MCF 10A (cell line): Measurements from ENCODE around the gene SNTB2. TPM values are rescaled to one million over a fixed set of nuclear protein-coding genes. Genes with fewer than 3 reads are reported as not detected.

Experiments used
- BruUV-seq: library from RNA; stranded (reverse); fragments of 400-500 nt; replicated peaks from 2 replicates; lab custom pipeline; 2021; lab: Mats Ljungman, UMichigan
- CTCF ChIA-PET: fragments of 300-600 bp; sonication (Branson Sonifier 250); formaldehyde crosslinking; extraction: SDS; loops from one replicate; lab custom pipeline; 2021; ENCODE audit warnings: antibody characterized with exemption, inconsistent platforms; lab: Yijun Ruan, JAX
- POLR2A ChIA-PET: fragments of 300-600, 350-650 bp; sonication (Branson Sonifier 250); formaldehyde crosslinking; extraction: SDS; loops from one replicate; lab custom pipeline; 2020; ENCODE audit warnings: antibody characterized with exemption, inconsistent platforms; lab: Yijun Ruan, JAX
- DNase-seq: peaks from one replicate; pipeline ENCODE4 v3.0.0-alpha.2; 2018; ENCODE audit not compliant: unreplicated experiment
- H3K27ac Mint-ChIP-seq: one replicate; pipeline ENCODE4 v1.8.0; 2022; ENCODE audit warnings: mild to moderate bottlenecking, low read depth, mixed read lengths; ENCODE audit not compliant: unreplicated experiment
- H3K27me3 Mint-ChIP-seq: one replicate; pipeline ENCODE4 v1.8.0; 2022; ENCODE audit warnings: mixed read lengths; ENCODE audit not compliant: insufficient read depth, unreplicated experiment
- H3K36me3 Mint-ChIP-seq: one replicate; pipeline ENCODE4 v1.8.0; 2022; ENCODE audit warnings: mild to moderate bottlenecking, moderate library complexity, mixed read lengths; ENCODE audit not compliant: insufficient read depth, unreplicated experiment
- H3K4me1 Mint-ChIP-seq: one replicate; pipeline ENCODE4 v1.8.0; 2022; ENCODE audit warnings: mixed read lengths; ENCODE audit not compliant: insufficient read depth, unreplicated experiment
- H3K4me3 Mint-ChIP-seq: one replicate; pipeline ENCODE4 v1.8.0; 2022; ENCODE audit warnings: mild to moderate bottlenecking, moderate library complexity, mixed read lengths; ENCODE audit not compliant: unreplicated experiment
- H3K9me3 Mint-ChIP-seq: one replicate; pipeline ENCODE4 v1.8.0; 2022; ENCODE audit warnings: mixed read lengths; ENCODE audit not compliant: unreplicated experiment
- CTCF ChIP-seq: fragments of 200-600 bp; IDR thresholded peaks from one replicate; pipeline ENCODE4 v1.8.0; 2022; ENCODE audit warnings: antibody characterized with exemption, mild to moderate bottlenecking; ENCODE audit not compliant: unreplicated experiment
- intact Hi-C: fragments of 100-400 bp; cut with micrococcal nuclease; formaldehyde crosslinking; loops from 2 replicates; pipeline ENCODE4 v1.14.1; 2022
- total RNA-seq: library from RNA; stranded (reverse); gene quantifications from 2 replicates; pipeline ENCODE4 v1.2.3, GENCODE V29; 2022

Gene SNTB2
- total RNA-seq, 1 experiment from 2014 or later = 20.2 TPM

DNA sequence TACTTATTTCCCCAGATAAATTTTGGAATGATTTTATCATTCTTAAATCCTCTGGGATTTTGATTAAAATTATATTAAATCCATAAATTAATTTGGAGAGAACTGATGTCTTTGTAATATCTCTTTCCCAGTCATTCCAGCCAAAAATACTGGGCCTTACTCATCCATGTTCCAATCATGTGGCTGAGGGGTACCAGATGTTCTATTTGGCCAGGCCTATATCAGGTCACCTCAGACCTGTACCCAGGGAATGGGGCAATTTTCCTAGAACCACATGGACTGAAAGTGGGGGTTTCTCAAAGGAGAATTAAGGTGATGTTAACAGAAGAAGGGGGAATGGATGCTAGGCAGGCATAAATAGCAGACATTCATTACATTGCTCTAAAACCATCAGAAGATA, 7.5 kb downstream of the SNTB2 start:
- intact Hi-C loops = no loop called here
- Mint-ChIP-seq H3K4me1 (peaks cover 48% of the 10 kb centered on the region), H3K36me3 (peaks cover 6% of the 10 kb centered on the region), H3K27me3 (no peaks in the 10 kb centered on the region), H3K9me3 (no peaks in the 10 kb centered on the region), H3K27ac (no peak overlapping the region), H3K4me3 (no peak overlapping the region)
- CTCF ChIA-PET = no interaction called here
- POLR2A ChIA-PET = interaction anchor here (0.6 to 1.8 kb wide), 4 partner anchors 13 to 35 kb away, joined by 3 to 7 read pairs (median 4); no protein-coding TSS in a partner anchor
- no TSS peak for BruUV-seq
- TF ChIP-seq CTCF = no peak
- no peak for DNase-seq

DNA sequence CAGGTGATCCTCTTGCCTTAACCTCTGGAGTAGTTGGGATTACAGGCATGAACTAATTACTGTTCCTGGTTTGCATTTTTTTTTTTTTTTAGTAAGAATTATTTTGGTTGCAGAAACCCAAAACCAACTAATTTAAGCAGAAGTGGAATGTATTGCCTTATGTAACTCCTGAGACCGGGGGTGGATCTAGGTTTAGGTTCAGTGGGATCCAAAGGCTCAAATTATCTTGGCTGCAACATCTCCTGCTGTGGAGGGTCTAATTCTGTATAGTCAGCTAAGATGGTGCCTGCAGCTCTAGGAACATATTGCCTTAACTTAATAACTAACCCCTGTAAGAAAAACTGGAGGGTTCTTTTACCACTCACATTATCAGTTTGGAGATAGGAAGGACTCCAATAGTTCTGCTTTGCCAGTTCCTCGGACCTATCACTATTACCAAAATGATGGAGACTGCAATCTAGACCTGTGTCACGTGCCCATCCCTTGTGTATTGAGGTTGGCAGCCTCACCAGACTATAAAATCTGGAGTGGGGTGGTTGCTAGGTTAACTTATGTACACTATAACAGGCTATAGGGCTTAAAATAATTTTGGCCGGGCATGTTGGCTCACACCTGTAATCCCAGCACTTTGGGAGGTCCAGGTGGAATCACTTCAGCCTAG, 8.5 kb downstream of the SNTB2 start:
- intact Hi-C loops = no loop called here
- no peak for TF ChIP-seq CTCF
- BruUV-seq = no TSS peak
- H3K4me3 Mint-ChIP-seq = no peak overlapping the region
- H3K4me1 Mint-ChIP-seq = peaks cover 47% of the 10 kb centered on the region
- H3K27me3 Mint-ChIP-seq = no peaks in the 10 kb centered on the region
- no peak overlapping the region for H3K27ac Mint-ChIP-seq
- no peak for DNase-seq
- H3K9me3 Mint-ChIP-seq = no peaks in the 10 kb centered on the region
- peaks cover 6% of the 10 kb centered on the region for H3K36me3 Mint-ChIP-seq
- POLR2A ChIA-PET = interaction anchor here (0.6 to 5.1 kb wide), 8 partner anchors 7 to 479 kb away, joined by 3 to 87 read pairs (median 4); partner anchors contain the start of gene SNTB2
- CTCF ChIA-PET = interaction anchor here (0.7 to 1.0 kb wide), 2 partner anchors 39 to 91 kb away, joined by 3 to 4 read pairs; no protein-coding TSS in a partner anchor

DNA sequence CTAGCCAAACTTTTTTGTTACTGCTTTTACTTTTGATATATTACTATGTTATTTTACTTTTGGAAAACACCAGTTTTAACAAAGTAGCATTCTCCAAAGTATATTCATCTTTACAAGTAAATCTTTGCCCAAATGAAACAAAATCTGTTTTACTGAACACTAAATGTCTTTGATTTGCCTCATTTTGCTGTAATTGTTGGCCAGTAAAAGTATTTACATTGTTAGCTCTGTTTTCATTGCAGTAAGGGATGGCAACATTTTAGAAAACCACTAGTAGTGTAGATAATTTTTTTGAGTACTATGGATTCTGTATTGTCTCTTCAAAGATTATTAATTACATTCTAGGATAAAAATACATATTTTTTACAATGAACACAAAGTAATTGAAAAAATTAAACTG, 10.6 kb downstream of the SNTB2 start:
- no peaks in the 10 kb centered on the region for H3K27me3 Mint-ChIP-seq
- BruUV-seq = no TSS peak

More for the DNA sequence above, 10.6 kb downstream of the SNTB2 start:
- DNase-seq = no peak
- intact Hi-C loops = no loop called here
- no peak overlapping the region for H3K27ac Mint-ChIP-seq
- H3K4me1 Mint-ChIP-seq = peaks cover 42% of the 10 kb centered on the region
- ChIA-PET POLR2A (interaction anchor here (1.2 to 5.1 kb wide), 2 partner anchors 9 to 25 kb away, joined by 3 to 87 read pairs; partner anchors contain the start of gene SNTB2), CTCF (no interaction called here)
- no peak overlapping the region for H3K4me3 Mint-ChIP-seq
- H3K9me3 Mint-ChIP-seq = no peaks in the 10 kb centered on the region
- H3K36me3 Mint-ChIP-seq = peaks cover 6% of the 10 kb centered on the region
- TF ChIP-seq CTCF = no peak
